ENCODE measurements around the gene GNL3. TPM values are rescaled to one million over a fixed set of nuclear protein-coding genes. Genes with fewer than 3 reads are reported as not detected.

GNL3 gene
- total RNA-seq, 1 donor from 2014 or later = 66.4 TPM

DNA sequence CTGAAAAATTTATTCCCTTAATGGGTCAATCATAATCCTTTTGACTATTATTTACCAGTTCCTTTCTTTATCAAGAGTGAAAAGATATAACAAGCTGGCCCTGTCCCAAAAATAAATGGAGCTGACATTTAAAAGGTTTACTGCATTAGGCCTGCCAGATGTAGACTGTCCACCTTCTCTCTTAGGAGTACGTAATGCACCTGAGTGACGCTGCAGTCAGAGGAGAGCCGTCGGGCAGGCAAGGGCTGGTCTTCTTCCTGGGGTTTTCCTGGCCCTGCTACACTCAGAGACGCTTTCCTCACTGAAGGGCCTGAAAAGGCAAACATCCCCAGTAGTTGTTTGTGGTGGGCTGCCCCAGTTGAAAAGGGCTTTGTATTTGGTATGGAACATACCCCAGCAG, 57.3 kb downstream of the GNL3 start:
- peaks cover 22% of the 10 kb centered on the region for H3K36me3 Mint-ChIP-seq (ENCODE audit: low read depth)
- TF ChIP-seq, protein P1, sequence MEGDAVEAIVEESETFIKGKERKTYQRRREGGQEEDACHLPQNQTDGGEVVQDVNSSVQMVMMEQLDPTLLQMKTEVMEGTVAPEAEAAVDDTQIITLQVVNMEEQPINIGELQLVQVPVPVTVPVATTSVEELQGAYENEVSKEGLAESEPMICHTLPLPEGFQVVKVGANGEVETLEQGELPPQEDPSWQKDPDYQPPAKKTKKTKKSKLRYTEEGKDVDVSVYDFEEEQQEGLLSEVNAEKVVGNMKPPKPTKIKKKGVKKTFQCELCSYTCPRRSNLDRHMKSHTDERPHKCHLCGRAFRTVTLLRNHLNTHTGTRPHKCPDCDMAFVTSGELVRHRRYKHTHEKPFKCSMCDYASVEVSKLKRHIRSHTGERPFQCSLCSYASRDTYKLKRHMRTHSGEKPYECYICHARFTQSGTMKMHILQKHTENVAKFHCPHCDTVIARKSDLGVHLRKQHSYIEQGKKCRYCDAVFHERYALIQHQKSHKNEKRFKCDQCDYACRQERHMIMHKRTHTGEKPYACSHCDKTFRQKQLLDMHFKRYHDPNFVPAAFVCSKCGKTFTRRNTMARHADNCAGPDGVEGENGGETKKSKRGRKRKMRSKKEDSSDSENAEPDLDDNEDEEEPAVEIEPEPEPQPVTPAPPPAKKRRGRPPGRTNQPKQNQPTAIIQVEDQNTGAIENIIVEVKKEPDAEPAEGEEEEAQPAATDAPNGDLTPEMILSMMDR (IDR thresholded peaks at IDR 0.05) = no peak

DNA sequence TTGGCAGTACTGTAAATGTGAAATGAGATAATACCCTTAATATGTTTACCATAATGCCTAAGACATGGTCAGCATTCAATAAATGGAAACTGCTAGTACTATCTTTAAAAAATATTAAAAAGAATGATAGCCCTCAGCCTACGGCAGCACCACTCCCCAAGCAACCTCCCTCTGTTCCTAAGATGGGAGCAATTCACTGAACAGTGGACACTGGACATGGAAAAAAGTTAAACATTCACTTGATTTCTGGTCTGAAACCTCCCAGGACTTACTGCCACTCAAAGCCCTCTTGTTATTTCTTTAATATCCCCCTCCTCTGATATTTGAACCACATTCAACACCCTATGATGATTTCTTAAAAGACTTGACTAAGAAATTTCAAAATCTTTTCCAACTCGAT, 57.9 kb downstream of the GNL3 start:
- no peaks in the 10 kb centered on the region for H3K27me3 Mint-ChIP-seq (ENCODE audit: low read depth)
- H3K36me3 Mint-ChIP-seq (ENCODE audit: low read depth) = peaks cover 25% of the 10 kb centered on the region
- no peak overlapping the region for H3K27ac Mint-ChIP-seq (ENCODE audit: unreplicated experiment)
- TF ChIP-seq, protein P1 (IDR thresholded peaks at IDR 0.05) = no peak
- no peak for DNase-seq (ENCODE audit: low spot score)
- H3K4me3 Mint-ChIP-seq (ENCODE audit: unreplicated experiment) = no peak overlapping the region
- no peaks in the 10 kb centered on the region for H3K9me3 Mint-ChIP-seq (ENCODE audit: low read depth)
- no peaks in the 10 kb centered on the region for H3K4me1 Mint-ChIP-seq (ENCODE audit: low read depth)

More for the DNA sequence above, 57.3 kb downstream of the GNL3 start:
- H3K27me3 Mint-ChIP-seq (ENCODE audit: low read depth) = no peaks in the 10 kb centered on the region
- no peak overlapping the region for H3K27ac Mint-ChIP-seq (ENCODE audit: unreplicated experiment)
- H3K4me1 Mint-ChIP-seq (ENCODE audit: low read depth) = no peaks in the 10 kb centered on the region
- H3K4me3 Mint-ChIP-seq (ENCODE audit: unreplicated experiment) = no peak overlapping the region
- no peak for DNase-seq (ENCODE audit: low spot score)
- no peaks in the 10 kb centered on the region for H3K9me3 Mint-ChIP-seq (ENCODE audit: low read depth)

Other genes with a start within 250 kb of the GNL3 start
- gene SEMA3G, start 240.9 kb upstream of the GNL3 start, total RNA-seq = 0.17 TPM in 1 of 3 replicates, not detected in the others
- gene TNNC1, start 232.0 kb upstream of the GNL3 start, total RNA-seq = 3.3 to 13.7 TPM (median 12.7 TPM) in 3 replicates
- 97.6 to 121 TPM (median 101 TPM) in 3 replicates for gene NISCH, start 230.4 kb upstream of the GNL3 start, total RNA-seq
- gene STAB1, start 190.7 kb upstream of the GNL3 start, total RNA-seq = not detected in 3 replicates
- gene NT5DC2, start 152.2 kb upstream of the GNL3 start, total RNA-seq = 283 to 309 TPM (median 298 TPM) in 3 replicates
- gene UQCC5, start 149.4 kb upstream of the GNL3 start, total RNA-seq = 13.7 to 30.4 TPM (median 16.9 TPM) in 3 replicates
- 66.1 to 76.0 TPM (median 69.0 TPM) in 3 replicates for gene PBRM1, start 119 bp upstream of the GNL3 start, total RNA-seq
- gene GLT8D1, start 19.8 kb downstream of the GNL3 start, total RNA-seq = 90.7 to 124 TPM (median 91.2 TPM) in 3 replicates
- gene SPCS1, start 20.1 kb downstream of the GNL3 start, total RNA-seq = 106 to 135 TPM (median 110 TPM) in 3 replicates
- 11.3 to 15.6 TPM (median 11.6 TPM) in 3 replicates for gene NEK4, start 84.9 kb downstream of the GNL3 start, total RNA-seq
- not detected in 3 replicates for gene ITIH1, start 91.6 kb downstream of the GNL3 start, total RNA-seq
- gene ITIH3, start 108.8 kb downstream of the GNL3 start, total RNA-seq = 3.5 to 17.8 TPM (median 16.9 TPM) in 3 replicates
- gene ITIH4, start 144.6 kb downstream of the GNL3 start, total RNA-seq = 5.2 to 8.3 TPM (median 6.3 TPM) in 3 replicates
- 1.4 to 9.2 TPM (median 6.9 TPM) in 3 replicates for gene MUSTN1, start 149.0 kb downstream of the GNL3 start, total RNA-seq
- 18.7 to 19.0 TPM (median 18.9 TPM) in 3 replicates for gene STIMATE, start 211.5 kb downstream of the GNL3 start, total RNA-seq